Measurements from ENCODE around the gene RTN4R.
"Not testable (repeated sequence)": the region's sequence is repeated elsewhere in the genome, so short reads cannot be mapped to it uniquely, and the experiment has no call there.

RTN4R gene

GRCh38 chr22:20286784-20287423, 18.8 kb upstream of the RTN4R start:
- DNase-seq (ENCODE audit: low read depth), result not testable (repeated sequence)

GRCh38 chr22:20286312-20286660, 18.2 kb upstream of the RTN4R start:
- DNase-seq (ENCODE audit: low read depth), result not testable (repeated sequence)

- peak; percentile 8 for DNase-seq (ENCODE audit: low read depth)
These were observed 17.6 kb upstream of the RTN4R start for GRCh38 chr22:20285473-20286311.

GRCh38 chr22:20284471-20285086, 16.5 kb upstream of the RTN4R start:
- DNase-seq (ENCODE audit: low read depth), result no peak

GRCh38 chr22:20283674-20284066, 15.6 kb upstream of the RTN4R start:
- no peak for DNase-seq (ENCODE audit: low read depth)

GRCh38 chr22:20282901-20283673, 15.0 kb upstream of the RTN4R start:
- DNase-seq (ENCODE audit: low read depth), result no peak

GRCh38 chr22:20281891-20282290, 13.8 kb upstream of the RTN4R start:
- no peak for DNase-seq (ENCODE audit: low read depth)

- not testable (repeated sequence) for DNase-seq (ENCODE audit: low read depth)
These were observed 13.4 kb upstream of the RTN4R start for GRCh38 chr22:20281473-20281872.

- no peak for DNase-seq (ENCODE audit: low read depth)
These were observed 12.7 kb upstream of the RTN4R start for GRCh38 chr22:20280866-20281265.

GRCh38 chr22:20280163-20280562, 12.0 kb upstream of the RTN4R start:
- not testable (repeated sequence) for DNase-seq (ENCODE audit: low read depth)

GRCh38 chr22:20279662-20280134, 11.6 kb upstream of the RTN4R start:
- DNase-seq (ENCODE audit: low read depth), result no peak

GRCh38 chr22:20278726-20279490, 10.8 kb upstream of the RTN4R start:
- not testable (repeated sequence) for DNase-seq (ENCODE audit: low read depth)

- DNase-seq (ENCODE audit: low read depth), result not testable (repeated sequence)
These were observed 10.0 kb upstream of the RTN4R start for GRCh38 chr22:20277936-20278635.

- DNase-seq (ENCODE audit: low read depth), result no peak
These were observed 8.3 kb upstream of the RTN4R start for GRCh38 chr22:20276468-20276867.

- DNase-seq (ENCODE audit: low read depth), result no peak
These were observed 7.7 kb upstream of the RTN4R start for GRCh38 chr22:20275836-20276235.

- not testable (repeated sequence) for DNase-seq (ENCODE audit: low read depth)
These were observed 7.2 kb upstream of the RTN4R start for GRCh38 chr22:20275325-20275724.

GRCh38 chr22:20274374-20274773, 6.3 kb upstream of the RTN4R start:
- DNase-seq (ENCODE audit: low read depth), result not testable (repeated sequence)

GRCh38 chr22:20273758-20274181, 5.7 kb upstream of the RTN4R start:
- no peak for DNase-seq (ENCODE audit: low read depth)

- no peak for DNase-seq (ENCODE audit: low read depth)
These were observed 4.6 kb upstream of the RTN4R start for GRCh38 chr22:20272700-20273099.

GRCh38 chr22:20272174-20272573, 4.1 kb upstream of the RTN4R start:
- DNase-seq (ENCODE audit: low read depth), result no peak

Data from CMK (cell line).